SKM-1 treated with dmso at 0.1 percent for 144 hours (cell line): Measurements from ENCODE around the gene TBX5.

ENCODE experiments used
- DNase-seq: peaks from one replicate; lab custom pipeline; 2025; ENCODE audit not compliant: unreplicated experiment; lab: John Stamatoyannopoulos, UW

The TBX5 gene

DNA sequence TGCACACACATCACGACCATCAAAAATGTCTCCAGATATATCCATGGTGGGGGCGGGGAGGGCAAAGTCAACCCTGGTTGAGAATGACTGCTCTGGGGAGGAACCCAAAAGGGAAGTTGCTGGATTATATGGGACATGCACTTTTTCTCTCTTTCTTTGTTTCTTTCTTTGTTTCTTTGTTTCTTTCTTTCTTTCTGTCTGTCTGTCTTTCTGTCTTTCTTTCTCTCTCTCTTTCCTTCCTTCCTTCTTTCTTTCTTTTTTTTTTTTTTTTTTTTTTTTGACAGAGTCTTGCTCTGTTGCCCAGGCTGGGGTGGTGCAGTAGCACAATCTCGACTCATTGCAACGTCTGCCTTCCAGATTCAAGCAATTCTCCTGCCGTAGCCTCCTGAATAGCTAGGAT is 71.5 kb downstream of the TBX5 start:
- DNase-seq, result no peak

DNA sequence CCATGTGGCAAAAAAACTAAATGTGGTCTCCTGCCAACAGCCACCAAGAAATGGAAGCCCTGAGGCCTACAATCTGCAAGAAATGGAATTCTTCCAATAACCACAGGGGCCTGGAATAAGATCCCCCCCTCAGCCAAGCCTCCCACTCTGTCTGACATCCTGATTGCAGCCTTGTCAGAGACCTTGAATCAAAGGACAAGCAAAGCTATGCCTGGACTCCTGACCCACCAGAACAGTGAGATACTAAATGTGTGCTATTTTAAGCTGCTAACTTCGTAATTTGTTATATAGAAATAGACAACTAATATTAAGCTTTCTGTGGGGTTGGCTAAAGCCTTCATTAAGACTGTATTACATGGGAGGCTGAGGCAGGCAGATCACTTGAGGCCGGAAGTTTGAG is 77.7 kb downstream of the TBX5 start:
- DNase-seq, result no peak

DNA sequence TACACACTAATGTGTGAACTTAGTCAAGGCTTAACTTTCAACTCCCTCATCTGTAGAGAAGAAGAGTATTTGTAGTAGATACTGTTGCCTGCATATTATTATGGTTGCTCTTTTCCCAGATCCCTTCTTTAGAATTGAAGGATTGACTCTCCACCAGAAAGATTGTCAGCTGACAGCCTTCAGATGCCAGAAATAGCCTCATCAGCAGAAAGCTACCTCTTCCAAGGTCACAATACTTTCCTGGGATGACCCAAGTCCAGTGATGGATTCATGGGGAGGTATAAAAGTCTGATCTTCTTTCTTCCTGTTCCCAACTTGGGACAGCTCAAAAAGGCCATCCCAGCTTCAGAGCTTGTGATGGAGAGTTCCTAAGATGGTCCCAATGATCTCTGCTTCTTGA is 78.2 kb downstream of the TBX5 start:
- DNase-seq, result no peak

DNA sequence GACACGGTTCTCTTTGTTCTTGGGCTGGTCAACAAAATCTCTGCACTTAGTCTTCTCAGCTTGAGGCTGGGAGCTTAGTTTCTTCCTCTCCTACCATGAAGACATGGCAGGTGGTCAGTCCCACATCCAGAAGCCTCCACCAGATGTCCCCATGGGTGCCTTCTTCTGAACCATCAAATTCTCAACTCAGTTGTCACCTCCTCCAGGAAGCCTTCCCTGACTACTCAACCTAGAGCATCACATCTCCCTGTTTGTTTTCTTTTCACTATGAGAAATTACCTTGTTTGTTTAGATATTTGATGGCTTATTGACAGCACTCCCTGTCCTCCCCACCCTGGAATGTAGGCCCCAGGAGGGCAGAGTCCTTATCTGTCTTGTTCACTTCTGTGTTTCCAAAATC is 84.4 kb downstream of the TBX5 start:
- DNase-seq, result no peak

DNA sequence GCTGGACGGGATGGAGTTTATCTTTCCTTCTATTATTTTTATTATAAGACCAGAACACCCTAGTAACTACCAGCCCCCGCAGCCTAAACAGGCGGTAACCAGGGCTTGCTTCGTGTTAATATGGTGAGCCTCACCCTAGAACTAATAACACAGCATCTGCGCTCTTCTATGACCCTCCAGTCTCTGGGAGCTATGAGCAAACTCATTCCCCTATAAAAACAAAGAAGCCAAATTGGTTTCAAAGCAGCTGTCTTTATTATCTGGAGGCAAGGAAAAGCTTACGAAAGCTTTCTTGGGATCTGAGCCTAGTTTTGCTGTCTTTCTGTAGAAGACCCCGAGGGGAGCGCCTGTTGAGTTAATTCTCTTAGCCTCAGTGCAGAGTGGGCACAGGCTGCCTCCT is 85.0 kb downstream of the TBX5 start:
- no peak for DNase-seq

DNA sequence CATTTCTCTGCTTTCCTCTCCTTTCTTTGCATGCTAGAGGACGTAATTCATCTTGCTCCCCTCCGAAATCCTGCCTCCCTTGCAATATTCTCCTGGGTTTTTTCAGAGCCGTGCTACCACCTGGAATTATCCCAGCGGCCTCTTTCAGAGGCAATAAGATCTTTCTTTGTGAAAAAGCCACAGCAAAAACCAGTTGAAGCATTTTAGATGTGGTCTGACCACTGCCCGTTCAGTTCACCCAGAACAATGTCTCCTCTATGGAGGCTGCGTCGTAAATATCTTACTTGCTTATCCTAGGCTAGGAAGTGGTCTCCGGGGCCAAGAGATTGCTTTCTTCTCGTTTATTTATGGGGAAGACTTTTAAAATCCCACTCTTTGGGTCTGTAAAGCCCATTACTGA is 85.8 kb downstream of the TBX5 start:
- DNase-seq, result no peak

DNA sequence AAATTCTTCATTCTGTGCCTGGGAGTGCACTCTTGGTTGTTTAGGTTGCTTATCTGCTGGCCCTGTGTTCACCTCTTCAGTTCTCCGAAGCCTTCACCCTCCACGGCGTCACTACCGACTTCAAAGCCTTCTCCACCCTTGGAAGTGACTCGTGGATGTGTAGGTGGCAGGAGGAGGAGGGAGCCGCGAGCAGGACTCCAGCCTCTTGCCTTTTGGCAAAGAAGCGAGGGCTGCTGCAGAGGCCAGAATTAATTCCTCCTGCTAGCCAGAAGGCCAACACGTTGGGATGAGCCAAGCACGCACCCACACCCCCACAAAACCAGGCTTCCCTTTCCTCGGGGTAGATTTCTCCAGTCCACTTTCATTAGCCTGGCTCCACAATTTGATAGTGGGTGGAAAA is 86.5 kb downstream of the TBX5 start:
- DNase-seq, result no peak

DNA sequence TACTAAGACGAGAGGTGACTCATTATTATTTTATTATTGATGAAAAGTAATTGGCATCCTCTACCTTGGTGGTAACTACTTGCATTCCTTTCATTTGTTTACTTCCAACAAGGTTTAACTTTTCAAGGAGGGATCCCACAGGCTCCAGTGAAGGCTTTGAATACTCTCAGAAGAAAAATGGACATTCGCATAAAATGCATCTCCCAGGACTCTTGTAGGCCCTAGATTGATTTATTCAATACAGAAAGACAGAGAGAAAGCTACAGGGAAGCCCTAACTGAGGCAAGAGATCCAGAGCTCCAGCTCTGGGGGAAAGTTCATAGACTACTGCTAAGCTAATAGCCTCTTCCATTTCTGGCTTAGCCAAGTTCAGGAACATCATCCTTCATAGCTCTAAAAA is 87.0 kb downstream of the TBX5 start:
- DNase-seq, result no peak

DNA sequence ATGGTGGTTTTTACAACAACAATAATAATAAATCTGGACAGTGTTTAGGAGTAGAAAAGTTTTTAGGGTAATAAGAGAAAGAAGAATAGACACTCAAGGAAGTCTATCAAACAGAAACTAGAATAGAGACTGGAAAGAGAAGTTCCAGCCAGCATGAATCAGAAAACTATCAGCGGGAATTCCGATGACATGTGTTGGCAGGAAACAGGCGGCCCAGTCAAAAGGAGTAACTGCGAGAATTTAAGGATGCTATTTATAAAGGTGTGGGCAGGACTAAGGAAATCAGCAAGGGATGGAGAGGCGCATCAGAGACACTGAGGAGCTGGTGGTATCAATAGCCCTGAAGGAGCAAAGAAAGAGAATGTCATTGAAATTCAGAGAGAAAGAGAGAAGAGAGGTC is 89.9 kb downstream of the TBX5 start:
- no peak for DNase-seq

DNA sequence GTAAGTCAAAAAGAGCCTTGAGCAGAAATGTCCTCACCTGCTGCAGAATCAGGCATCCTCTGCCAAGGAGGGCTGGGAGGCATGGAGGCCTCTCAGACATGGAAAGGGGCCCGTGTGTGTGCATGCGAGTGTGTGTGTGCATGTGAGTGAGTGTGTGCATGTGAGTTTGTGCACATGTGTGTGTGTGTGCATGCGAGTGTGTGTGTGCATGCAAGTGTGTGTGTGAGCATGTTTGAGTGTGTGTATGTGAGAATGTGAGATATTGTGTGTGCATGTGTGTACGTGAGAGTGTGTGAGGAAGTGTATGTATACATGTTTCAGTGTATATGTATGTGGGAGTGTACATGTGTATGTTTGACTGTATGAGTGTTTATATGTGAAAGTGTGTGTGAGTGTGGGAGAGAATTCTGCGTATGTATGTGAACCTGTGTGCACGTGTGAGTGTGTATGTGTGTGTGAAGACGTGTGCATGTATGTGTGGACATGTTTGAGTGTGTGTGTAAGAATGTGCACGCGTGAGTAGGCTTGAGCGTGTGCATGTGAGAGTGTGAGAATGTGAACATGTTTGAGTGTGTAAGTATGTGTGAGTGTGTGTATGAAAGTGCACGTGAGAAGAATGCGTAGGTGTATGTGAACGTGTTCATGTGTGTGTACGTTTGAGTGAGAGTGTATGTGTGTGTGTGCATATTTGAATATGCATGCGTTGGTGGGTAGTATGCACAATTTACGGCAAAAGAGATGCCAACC is 90.8 kb downstream of the TBX5 start:
- no peak for DNase-seq

DNA sequence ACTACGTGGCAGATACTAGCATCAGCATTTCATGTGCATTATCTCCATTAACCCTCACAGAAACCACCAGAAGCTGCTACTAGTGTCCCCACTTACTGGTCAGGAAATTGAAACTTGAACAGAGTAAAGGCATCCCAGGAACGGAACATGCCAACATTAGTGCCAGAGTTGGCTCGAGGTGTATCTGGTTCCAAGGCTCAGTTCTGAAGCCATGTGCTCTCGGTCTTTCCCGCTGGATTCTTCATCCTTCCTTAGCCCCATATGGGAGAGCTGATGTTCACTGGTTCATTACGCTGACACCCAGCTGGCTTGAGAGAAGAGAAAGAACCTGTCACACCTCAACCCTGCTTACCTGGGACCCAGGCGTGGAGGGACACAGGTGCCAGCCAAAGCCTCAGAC is 91.5 kb downstream of the TBX5 start:
- DNase-seq, result no peak

DNA sequence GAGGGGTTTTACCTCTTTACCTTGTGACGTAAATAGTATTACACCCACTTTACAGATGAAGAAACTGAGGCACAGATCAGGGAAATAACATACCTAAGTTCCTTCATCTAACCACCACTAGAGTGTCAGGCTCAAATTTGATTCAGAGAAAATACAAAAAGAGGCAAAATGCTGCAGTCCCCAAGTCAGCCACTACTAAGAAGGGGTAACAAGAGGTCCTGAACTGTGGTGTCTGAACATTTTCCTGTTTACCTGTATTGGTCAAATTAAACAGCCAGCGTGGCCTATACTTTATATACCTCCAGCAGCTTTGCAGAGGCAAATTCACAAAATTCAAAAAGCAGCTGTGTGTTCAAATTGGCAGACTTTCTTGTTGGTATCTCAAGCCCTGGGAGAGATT is 92.0 kb downstream of the TBX5 start:
- DNase-seq, result no peak

DNA sequence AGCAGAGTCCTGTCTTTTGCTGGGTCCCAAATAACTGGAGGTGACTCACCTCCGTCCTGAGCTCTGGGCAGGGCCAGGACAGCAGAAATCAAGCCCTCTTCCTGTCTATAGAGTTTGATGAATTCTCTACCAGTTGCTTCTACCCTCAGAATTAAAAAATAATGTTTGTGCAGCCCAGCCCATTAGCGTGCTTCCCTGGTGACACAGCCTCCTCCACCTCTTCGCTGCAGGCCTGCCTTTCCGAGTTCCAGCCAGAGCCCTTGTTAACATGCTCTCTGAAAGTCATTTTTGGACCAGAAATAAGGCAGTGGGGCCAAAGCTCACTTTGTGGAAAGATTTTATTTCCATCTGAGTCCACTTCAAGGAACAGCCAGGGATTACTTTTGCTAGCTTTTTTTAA is 94.0 kb downstream of the TBX5 start:
- no peak for DNase-seq

DNA sequence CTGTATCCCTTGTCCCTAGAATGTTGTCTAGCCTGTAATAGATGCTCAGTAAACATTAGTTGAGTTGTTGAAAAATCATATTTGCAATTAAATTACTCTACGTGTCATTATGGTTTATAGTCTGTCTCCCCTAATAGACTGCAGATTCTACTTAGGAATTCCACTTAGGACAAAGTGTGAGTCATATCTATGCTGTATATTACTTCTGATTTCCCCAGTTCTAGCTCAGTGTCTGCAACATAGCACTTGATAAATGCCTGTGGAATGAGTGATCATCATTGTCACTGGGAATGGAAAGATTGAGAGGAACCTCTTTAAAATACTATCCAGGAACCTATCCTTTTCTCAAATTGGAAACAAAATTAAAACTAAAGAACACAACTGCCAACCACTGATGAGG is 99.3 kb downstream of the TBX5 start:
- DNase-seq, result no peak

DNA sequence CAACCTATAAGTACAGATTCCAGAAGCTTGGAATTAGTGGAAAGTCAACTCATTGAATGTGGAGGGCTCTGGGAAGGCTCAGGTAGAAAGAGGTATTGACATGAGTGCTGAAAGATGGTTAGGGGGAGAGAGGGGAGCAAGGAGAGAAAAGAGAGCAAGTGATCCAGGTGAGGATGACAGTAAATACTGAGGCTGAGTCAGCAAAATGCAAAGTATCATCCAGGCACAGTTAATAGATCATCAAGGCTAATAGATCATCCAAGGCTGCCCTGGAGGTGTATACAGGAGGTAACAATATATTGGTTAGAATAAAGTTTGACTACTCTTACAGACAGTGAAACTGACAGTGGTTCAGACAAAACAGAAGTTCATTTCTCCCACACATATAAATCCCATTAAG is 100.5 kb downstream of the TBX5 start:
- no peak for DNase-seq
